Stimulated activated CD4-positive, alpha-beta T cell treated with anti-CD3 and anti-CD28 coated beads, TNF-alpha, amount 100 ng/mL, for 48 hours (primary cell): ENCODE results near the gene GALNT13.

Source experiments
- DNase-seq, 3 donors: peaks; one replicate each; pipeline ENCODE4 v3.0.0-alpha.2; 2020; ENCODE audit warnings: low read depth in 3 of 3

The GALNT13 gene

DNA sequence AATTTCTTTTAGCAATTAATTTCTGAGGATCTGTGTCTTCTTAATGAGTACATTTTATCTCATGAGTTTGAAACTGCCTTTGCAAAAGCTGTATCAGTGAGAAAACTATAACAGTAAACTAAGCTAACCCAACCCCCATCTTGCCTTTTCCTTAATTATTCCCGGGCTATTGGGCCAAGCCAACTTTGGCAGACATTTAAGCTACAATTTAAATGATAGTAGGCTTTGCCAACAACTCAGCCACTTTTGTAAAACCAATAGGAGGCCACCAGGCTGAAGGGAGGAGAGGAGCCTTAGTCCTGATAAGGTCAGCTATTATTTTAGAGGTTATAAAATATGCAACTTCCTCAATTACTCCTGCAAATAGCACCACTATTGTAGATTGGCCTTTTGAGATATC is 608.8 kb downstream of the GALNT13 start:
- no peak for DNase-seq

DNA sequence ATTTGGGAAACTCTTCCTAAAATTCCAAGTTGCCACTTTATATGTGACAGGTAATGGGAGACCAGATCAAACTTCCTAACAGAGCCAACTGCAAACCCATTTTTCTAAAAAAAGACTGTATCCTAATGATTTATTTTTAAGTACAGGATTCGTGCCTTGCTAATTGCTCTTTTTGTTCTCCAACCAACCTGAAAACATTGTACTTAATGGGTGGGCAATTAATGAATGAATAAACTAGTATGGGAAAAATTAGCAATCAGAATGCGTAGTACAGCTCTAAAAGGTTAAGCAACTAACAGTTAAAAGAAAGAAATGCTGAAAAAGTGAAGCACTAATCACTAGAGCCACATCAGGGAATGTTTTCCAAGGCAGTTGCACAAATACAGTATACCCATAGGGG is 609.6 kb downstream of the GALNT13 start:
- no peak for DNase-seq

DNA sequence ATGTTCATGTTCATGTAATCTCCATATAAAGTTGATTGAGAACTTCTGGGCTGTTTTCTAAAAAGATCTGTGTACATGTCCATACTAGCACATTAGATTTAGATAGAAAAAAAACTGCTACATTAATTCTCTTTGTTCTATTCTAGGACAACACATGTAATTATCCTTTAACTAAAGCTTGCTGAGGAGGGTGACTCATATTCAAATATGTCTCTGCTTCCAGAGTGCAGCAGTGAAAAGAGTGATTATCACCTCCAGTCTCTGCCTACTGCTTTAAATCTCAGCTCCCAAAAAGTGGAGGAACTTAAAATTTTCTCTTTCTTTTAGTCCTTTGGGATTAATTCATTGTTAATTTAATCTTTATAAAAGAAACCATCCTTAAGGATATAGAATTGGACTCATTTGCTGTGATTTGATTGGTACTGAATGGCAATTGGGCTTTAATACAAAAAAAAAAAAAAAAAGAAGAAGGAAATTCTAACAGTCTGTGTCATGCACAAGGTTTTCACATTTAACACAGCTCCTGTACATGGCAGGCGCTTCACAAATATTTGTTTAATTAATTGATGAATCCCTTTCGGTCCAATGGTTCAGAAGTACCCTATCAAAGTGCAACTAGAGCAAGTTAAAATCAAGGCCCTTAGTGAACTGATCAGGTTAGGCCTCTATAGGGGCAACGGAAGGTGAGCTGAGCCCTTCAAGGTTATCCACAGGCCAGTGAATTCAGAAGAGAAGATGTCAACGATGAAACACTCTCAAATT is 612.8 kb downstream of the GALNT13 start:
- DNase-seq = no peak

DNA sequence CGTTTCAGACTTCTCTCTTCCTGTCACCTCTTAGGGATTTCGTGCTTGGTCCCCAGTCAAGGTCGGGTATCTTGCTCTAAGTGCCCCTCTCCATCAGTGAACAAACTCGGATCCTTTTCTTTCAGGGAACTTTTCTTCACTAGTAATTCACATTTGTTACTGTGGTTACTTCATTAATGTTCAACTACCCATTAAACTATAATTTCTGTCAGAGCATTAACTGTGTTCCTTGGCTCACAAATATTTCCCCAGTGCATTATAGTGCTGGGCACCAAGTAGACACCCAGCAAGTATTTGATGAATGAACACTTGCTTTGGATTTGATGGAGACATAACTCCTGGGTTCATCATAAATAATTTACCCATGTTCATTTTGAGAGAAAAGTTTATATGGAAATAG is 617.1 kb downstream of the GALNT13 start:
- no peak for DNase-seq

DNA sequence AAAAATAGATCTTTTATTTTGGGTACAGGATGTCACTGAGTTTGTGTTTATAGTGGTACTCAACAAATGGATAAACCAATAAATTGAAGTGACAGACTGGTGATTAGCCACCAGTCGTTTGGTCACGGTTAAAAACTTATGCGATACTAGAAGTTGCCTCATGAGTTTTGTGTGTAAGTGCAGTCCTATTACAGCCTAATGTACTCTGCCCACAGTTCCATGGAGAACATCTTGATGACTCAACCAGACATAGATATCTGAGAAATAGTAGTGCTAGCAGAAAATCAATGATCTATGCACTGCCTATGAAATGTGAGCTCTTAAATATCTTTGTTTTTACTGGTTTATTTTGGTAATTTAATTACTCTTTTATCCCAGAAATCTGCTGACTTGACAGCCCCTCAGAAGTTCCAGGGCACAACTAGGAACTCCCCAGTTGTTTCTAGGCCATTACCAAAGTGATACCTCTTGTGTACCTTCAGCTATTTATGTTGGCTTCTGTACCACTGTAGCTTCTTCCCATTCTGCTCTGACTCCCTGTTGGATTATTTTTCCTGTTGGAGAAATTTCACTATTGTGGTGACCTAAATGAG is 617.6 kb downstream of the GALNT13 start:
- DNase-seq = no peak

DNA sequence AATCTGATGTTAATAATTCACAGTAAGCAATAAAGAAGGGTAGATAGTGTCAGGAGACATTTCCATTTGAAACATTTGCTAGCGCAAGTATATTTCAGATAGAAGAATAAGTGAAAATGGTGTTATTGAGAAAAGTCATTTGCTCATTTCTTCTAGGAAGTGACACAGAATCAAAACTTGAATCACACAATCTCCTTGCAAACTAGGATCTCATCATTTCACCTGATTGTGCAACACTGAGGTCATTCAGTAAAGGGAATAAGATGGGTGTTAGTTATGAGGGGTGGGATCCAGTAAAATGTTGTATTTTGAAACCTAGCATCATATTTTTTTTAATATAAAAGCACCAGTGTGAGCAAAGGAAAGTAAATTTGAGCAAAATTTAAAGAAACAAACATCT is 618.8 kb downstream of the GALNT13 start:
- DNase-seq = no peak

DNA sequence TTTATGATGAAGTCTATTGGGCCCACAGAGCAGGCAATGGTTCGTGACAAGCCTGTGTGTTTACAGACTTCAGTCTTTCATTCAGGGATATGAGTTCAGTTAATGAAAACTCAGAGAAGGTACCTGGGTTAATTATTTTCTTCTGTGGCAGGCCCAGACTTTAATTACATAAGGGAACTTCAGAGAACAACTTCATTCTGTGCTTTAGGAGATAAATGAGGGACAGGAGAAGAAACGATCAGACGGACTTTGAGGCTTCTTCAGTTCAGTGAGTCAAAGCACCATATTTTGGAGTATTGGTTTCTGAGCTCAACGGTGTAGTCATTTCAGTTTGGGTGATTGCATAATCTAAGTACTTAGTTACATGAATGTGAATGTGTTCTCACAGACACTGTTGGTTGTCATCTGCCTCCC is 623.7 kb downstream of the GALNT13 start:
- DNase-seq = no peak

DNA sequence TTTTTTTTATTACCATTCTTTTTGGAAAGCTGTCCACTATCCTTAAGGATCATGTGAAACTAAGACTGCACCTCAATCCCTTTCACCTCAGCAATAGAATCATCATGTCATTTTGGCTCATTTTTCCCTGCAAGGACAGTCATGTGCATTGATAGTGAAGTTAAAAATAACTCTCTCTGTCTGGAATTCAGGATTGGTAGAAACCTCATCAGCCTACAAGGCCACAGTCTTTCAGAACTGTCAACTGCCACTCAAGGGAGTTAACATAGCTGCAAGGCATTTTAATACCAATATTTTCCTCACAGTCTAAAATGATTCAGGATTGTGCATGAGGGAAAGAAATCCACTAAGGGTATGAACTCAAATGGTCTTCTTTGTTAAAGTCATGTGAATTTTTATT is 625.3 kb downstream of the GALNT13 start:
- DNase-seq = no peak
